GM23248 (cell line): ENCODE data around the gene SRSF3. TPM values are rescaled to one million over a fixed set of nuclear protein-coding genes. Genes with fewer than 3 reads are reported as not detected.
"Not testable (repeated sequence)": the region's sequence is repeated elsewhere in the genome, so short reads cannot be mapped to it uniquely, and the experiment has no call there.

Experiments used
- DNase-seq: peaks from one replicate; pipeline ENCODE4 v3.0.0-alpha.2; 2015
- H2AFZ ChIP-seq: fragments of 200-600 bp; sonication (generic); 2 replicates; pipeline ENCODE4 v1.6.1; 2016; ENCODE audit warnings: antibody characterized with exemption
- H3F3A ChIP-seq: fragments of 200-600 bp; sonication (generic); 2 replicates; pipeline ENCODE4 v1.6.1; 2016; ENCODE audit warnings: mild to moderate bottlenecking, antibody characterized with exemption, mixed run types; ENCODE audit not compliant: insufficient read depth
- H3K27ac ChIP-seq: fragments of 200-600 bp; sonication (generic); 2 replicates; pipeline ENCODE4 v1.5.1; 2016; ENCODE audit warnings: mild to moderate bottlenecking
- H3K27me3 ChIP-seq: fragments of 200-600 bp; sonication (generic); replicated peaks from 2 replicates; pipeline ENCODE4 v1.6.1; 2016; ENCODE audit warnings: mild to moderate bottlenecking; ENCODE audit not compliant: insufficient read depth
- H3K36me3 ChIP-seq: fragments of 200-600 bp; sonication (generic); 2 replicates; pipeline ENCODE4 v1.6.1; 2016; ENCODE audit warnings: low read depth, mild to moderate bottlenecking
- H3K4me1 ChIP-seq: fragments of 200-600 bp; sonication (generic); 2 replicates; pipeline ENCODE4 v1.6.1; 2016; ENCODE audit warnings: mild to moderate bottlenecking; ENCODE audit not compliant: insufficient read depth
- H3K4me2 ChIP-seq: fragments of 200-600 bp; sonication (generic); one replicate; pipeline ENCODE4 v1.6.1; 2016; ENCODE audit warnings: mild to moderate bottlenecking; ENCODE audit not compliant: unreplicated experiment
- H3K4me3 ChIP-seq: fragments of 200-600 bp; sonication (generic); 2 replicates; pipeline ENCODE4 v1.5.1; 2016; ENCODE audit warnings: mild to moderate bottlenecking
- H3K79me2 ChIP-seq: fragments of 200-600 bp; sonication (generic); 2 replicates; pipeline ENCODE4 v1.6.1; 2016; ENCODE audit warnings: mild to moderate bottlenecking; ENCODE audit not compliant: insufficient read depth
- H3K9ac ChIP-seq: fragments of 200-600 bp; sonication (generic); 2 replicates; pipeline ENCODE4 v1.6.1; 2016; ENCODE audit warnings: mild to moderate bottlenecking
- H3K9me2 ChIP-seq: fragments of 200-600 bp; sonication (generic); 2 replicates; pipeline ENCODE4 v1.6.1; 2016; ENCODE audit warnings: mixed run types, mild to moderate bottlenecking, moderate library complexity; ENCODE audit not compliant: insufficient read depth
- H3K9me3 ChIP-seq: fragments of 200-600 bp; sonication (generic); one replicate; pipeline ENCODE4 v1.6.1; 2017; ENCODE audit warnings: low read depth
- H4K20me1 ChIP-seq: fragments of 200-600 bp; sonication (generic); 2 replicates; pipeline ENCODE4 v1.6.0; 2016; ENCODE audit not compliant: insufficient read depth
- EZH2 ChIP-seq: fragments of 200-600 bp; sonication (generic); IDR thresholded peaks from 2 replicates; pipeline ENCODE4 v1.6.1; 2018; ENCODE audit warnings: antibody characterized with exemption, mild to moderate bottlenecking; ENCODE audit not compliant: insufficient read depth, poor library complexity, severe bottlenecking
- EZH2phosphoT487 ChIP-seq: fragments of 200-600 bp; sonication (generic); IDR thresholded peaks from 2 replicates; pipeline ENCODE4 v1.6.1; 2018; ENCODE audit warnings: antibody characterized with exemption, moderate library complexity, mild to moderate bottlenecking, low read depth; ENCODE audit not compliant: insufficient read depth
- WGBS, 2 experiments: methylation state at CpG; one replicate each; pipeline ENCODE4 v1.1.6; 2015 to 2017; ENCODE audit warnings: low lambda C conversion rate in 2 of 2, low coverage in 1 of 2; ENCODE audit errors: missing lambda C conversion rate in 2 of 2; 5-methylcytosine and 5-hydroxymethylcytosine counted together
- in situ Hi-C: fragments of 300-500 bp; cut with MboI; formaldehyde crosslinking; loops from 2 replicates; pipeline ENCODE4 v1.15.0; 2020
- microRNA-seq: library from miRNA; unstranded; fragments of <30 nt; microRNA quantifications from one replicate; pipeline ENCODE4, GENCODE V29; 2016; ENCODE audit warnings: borderline number of aligned reads
- polyA plus RNA-seq: library from polyadenylated mRNA; unstranded; fragments of >200 nt; fragmentation: Nextera tagmentation; extraction: Ambion mirVana; gene quantifications from 2 replicates; pipeline ENCODE4 v1.2.1, GENCODE V29; 2016
- small RNA-seq: library from RNA; depleted of rRNA; stranded (forward); fragments of <200 nt; gene quantifications from one replicate; pipeline ENCODE3, GENCODE V24; 2014; ENCODE audit warnings: low read depth, low replicate concordance
- total RNA-seq: library from RNA; depleted of rRNA; stranded (reverse); fragments of >200 nt; shearing (Covaris generic); gene quantifications from 2 replicates; pipeline ENCODE4 v1.2.3, GENCODE V29; 2014; rRNA removed

SRSF3 gene
- total and polyA plus RNA-seq, 2 experiments from 2014 or later = 171 to 243 TPM

- in situ Hi-C loops = no loop called here
- 50 to 52% methylated on average over 2 of the region's 2 CpGs for WGBS, 2 experiments
- DNase-seq = no peak
Measured at GRCh38 chr6:36650848-36651478, 56.8 kb downstream of the SRSF3 start.

GRCh38 chr6:36651659-36652379 is 57.7 kb downstream of the SRSF3 start:
- WGBS, 2 experiments = 95 to 98% methylated on average over 11 of the region's 11 CpGs
- in situ Hi-C loops = no loop called here
- Histone ChIP-seq H3K27me3 (no peaks in the 10 kb centered on the region), H3K9ac (no peak overlapping the region), H3K4me2 (no peak overlapping the region), H3K4me1 (0 out of 2 replicates have a peak, but pooled peaks cover 4% of the 10 kb centered on the region), H3K4me3 (no peak overlapping the region), H3K9me2 (no peaks in the 10 kb centered on the region), H3K27ac (no peak overlapping the region), H3K79me2 (no peaks in the 10 kb centered on the region), H4K20me1 (no peaks in the 10 kb centered on the region), H2AFZ (no peak overlapping the region), H3K9me3 (no peaks in the 10 kb centered on the region), H3K36me3 (no peaks in the 10 kb centered on the region), H3F3A (no peaks in the 10 kb centered on the region)
- DNase-seq = no peak
- no peak for TF ChIP-seq EZH2phosphoT487
- no peak for TF ChIP-seq EZH2

More at GRCh38 chr6:36650848-36651478, 56.8 kb downstream of the SRSF3 start:
- no peaks in the 10 kb centered on the region for H4K20me1 ChIP-seq
- H3K27ac ChIP-seq = no peak overlapping the region
- H3K36me3 ChIP-seq = no peaks in the 10 kb centered on the region
- H3K27me3 ChIP-seq = no peaks in the 10 kb centered on the region
- no peaks in the 10 kb centered on the region for H3K9me2 ChIP-seq
- no peaks in the 10 kb centered on the region for H3F3A ChIP-seq
- no peak overlapping the region for H3K4me2 ChIP-seq
- no peak overlapping the region for H2AFZ ChIP-seq
- TF ChIP-seq EZH2phosphoT487 (no peak), EZH2 (no peak)
- H3K4me1 ChIP-seq = 0 out of 2 replicates have a peak, but pooled peaks cover 4% of the 10 kb centered on the region
- no peak overlapping the region for H3K9ac ChIP-seq
- H3K79me2 ChIP-seq = no peaks in the 10 kb centered on the region
- no peak overlapping the region for H3K4me3 ChIP-seq
- no peaks in the 10 kb centered on the region for H3K9me3 ChIP-seq

GRCh38 chr6:36654469-36654868 is 60.3 kb downstream of the SRSF3 start:
- H3K9me2 ChIP-seq, H3K4me2 ChIP-seq, H3K4me3 ChIP-seq, H3K9me3 ChIP-seq, H4K20me1 ChIP-seq, H3K27ac ChIP-seq, H3K36me3 ChIP-seq, H3K79me2 ChIP-seq, H2AFZ ChIP-seq, DNase-seq, in situ Hi-C loops, H3K9ac ChIP-seq, H3K27me3 ChIP-seq: not testable (repeated sequence)
- Histone ChIP-seq H3K4me1 (peaks cover 21% of the 10 kb centered on the region), H3F3A (peaks cover 21% of the 10 kb centered on the region)
- WGBS, 2 experiments = 87 to 90% methylated on average over 5 of the region's 5 CpGs

Small RNA genes within 50 kb of the gene (microRNA-seq; reads per million reads assigned to microRNA genes)
- not detected for gene MIR3925

Small RNA genes within 50 kb of the gene (small RNA-seq; reads per million reads assigned to genes)
- gene MIR3925 (not detected), gene RNU1-88P (0.93 reads per million, percentile 38 among the genes with 10 or more reads in this experiment)

Other genes starting within 250 kb of the SRSF3 start
- gene ETV7, start 206.7 kb upstream of the SRSF3 start, total RNA-seq = 0.32 TPM in 1 of 2 replicates, not detected in the other
- gene ETV7, start 206.7 kb upstream of the SRSF3 start, polyA plus RNA-seq = 0.70 and 0.99 TPM in 2 replicates
- gene PXT1, start 151.5 kb upstream of the SRSF3 start, total RNA-seq = not detected in 2 replicates
- gene PXT1, start 151.5 kb upstream of the SRSF3 start, polyA plus RNA-seq = not detected in 2 replicates
- 103 and 120 TPM in 2 replicates for gene KCTD20, start 151.4 kb upstream of the SRSF3 start, total RNA-seq
- gene KCTD20, start 151.4 kb upstream of the SRSF3 start, polyA plus RNA-seq = 52.3 and 52.7 TPM in 2 replicates
- 30.5 and 35.6 TPM in 2 replicates for gene STK38, start 46.9 kb upstream of the SRSF3 start, total RNA-seq
- gene STK38, start 46.9 kb upstream of the SRSF3 start, polyA plus RNA-seq = 50.4 and 51.1 TPM in 2 replicates
- gene CDKN1A, start 84.4 kb downstream of the SRSF3 start, total RNA-seq = 469 and 549 TPM in 2 replicates
- 813 and 856 TPM in 2 replicates for gene CDKN1A, start 84.4 kb downstream of the SRSF3 start, polyA plus RNA-seq
- not detected in 2 replicates for gene RAB44, start 103.5 kb downstream of the SRSF3 start, total RNA-seq
- not detected in 2 replicates for gene RAB44, start 103.5 kb downstream of the SRSF3 start, polyA plus RNA-seq
- gene CPNE5, start 245.1 kb downstream of the SRSF3 start, total RNA-seq = 0.63 TPM in 1 of 2 replicates, not detected in the other
- 0.14 and 0.23 TPM in 2 replicates for gene CPNE5, start 245.1 kb downstream of the SRSF3 start, polyA plus RNA-seq